Neural crest cell (in vitro differentiated cells): ENCODE results near the gene PNRC1. TPM values are rescaled to one million over a fixed set of nuclear protein-coding genes. Genes with fewer than 3 reads are reported as not detected.

ENCODE experiments used
- DNase-seq: peaks from one replicate; pipeline ENCODE4 v3.0.0; 2021; ENCODE audit warnings: low read depth, mixed read lengths, low spot score
- H3K27ac Mint-ChIP-seq: one replicate; pipeline ENCODE4 v1.8.0; 2021; ENCODE audit warnings: mild to moderate bottlenecking, mixed read lengths; ENCODE audit not compliant: unreplicated experiment
- H3K27me3 Mint-ChIP-seq: 2 replicates; pipeline ENCODE4 v1.8.0; 2021; ENCODE audit warnings: low read depth, mild to moderate bottlenecking, mixed read lengths
- H3K36me3 Mint-ChIP-seq: 2 replicates; pipeline ENCODE4 v1.8.0; 2021; ENCODE audit warnings: low read depth, mild to moderate bottlenecking, mixed read lengths
- H3K4me1 Mint-ChIP-seq: 2 replicates; pipeline ENCODE4 v1.8.0; 2021; ENCODE audit warnings: mixed read lengths
- H3K4me3 Mint-ChIP-seq: one replicate; pipeline ENCODE4 v1.8.0; 2021; ENCODE audit warnings: mild to moderate bottlenecking, mixed read lengths
- H3K9me3 Mint-ChIP-seq: 2 replicates; pipeline ENCODE4 v1.8.0; 2021; ENCODE audit warnings: mixed read lengths
- total RNA-seq: library from RNA; stranded (reverse); gene quantifications from 2 replicates; pipeline ENCODE4 v1.2.1, GENCODE V29; 2021
- TF ChIP-seq, protein P1 (sequence below): fragments of 200-600 bp; sonication (generic); conservative IDR thresholded peaks from 2 replicates; pipeline ENCODE4 v1.5.0; 2021; ENCODE audit warnings: antibody characterized with exemption, mild to moderate bottlenecking

Gene PNRC1
- total RNA-seq, 1 donor from 2014 or later, result 42.0 TPM

DNA sequence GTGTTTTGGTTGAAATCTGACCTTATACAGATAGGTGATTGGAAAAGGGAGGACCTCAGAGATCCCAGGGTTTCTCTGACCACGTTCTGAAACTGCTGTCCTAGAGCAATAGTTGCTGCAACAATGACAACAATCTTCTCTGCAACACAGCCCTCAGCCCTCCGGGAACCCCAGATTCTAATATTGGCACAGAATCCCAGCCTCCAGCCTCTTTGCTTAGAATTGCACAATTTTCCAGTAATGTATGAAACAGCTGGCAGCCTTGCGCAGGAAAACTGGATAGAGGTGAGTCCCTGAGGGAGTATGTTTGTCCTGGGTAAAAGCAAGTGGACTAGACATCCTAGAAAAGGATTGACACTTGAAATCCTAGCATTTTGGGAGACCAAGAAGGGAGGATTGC, 30.4 kb upstream of the PNRC1 start:
- H3K27me3 Mint-ChIP-seq, result no peaks in the 10 kb centered on the region
- peaks cover 2% of the 10 kb centered on the region for H3K9me3 Mint-ChIP-seq
- TF ChIP-seq, protein P1, sequence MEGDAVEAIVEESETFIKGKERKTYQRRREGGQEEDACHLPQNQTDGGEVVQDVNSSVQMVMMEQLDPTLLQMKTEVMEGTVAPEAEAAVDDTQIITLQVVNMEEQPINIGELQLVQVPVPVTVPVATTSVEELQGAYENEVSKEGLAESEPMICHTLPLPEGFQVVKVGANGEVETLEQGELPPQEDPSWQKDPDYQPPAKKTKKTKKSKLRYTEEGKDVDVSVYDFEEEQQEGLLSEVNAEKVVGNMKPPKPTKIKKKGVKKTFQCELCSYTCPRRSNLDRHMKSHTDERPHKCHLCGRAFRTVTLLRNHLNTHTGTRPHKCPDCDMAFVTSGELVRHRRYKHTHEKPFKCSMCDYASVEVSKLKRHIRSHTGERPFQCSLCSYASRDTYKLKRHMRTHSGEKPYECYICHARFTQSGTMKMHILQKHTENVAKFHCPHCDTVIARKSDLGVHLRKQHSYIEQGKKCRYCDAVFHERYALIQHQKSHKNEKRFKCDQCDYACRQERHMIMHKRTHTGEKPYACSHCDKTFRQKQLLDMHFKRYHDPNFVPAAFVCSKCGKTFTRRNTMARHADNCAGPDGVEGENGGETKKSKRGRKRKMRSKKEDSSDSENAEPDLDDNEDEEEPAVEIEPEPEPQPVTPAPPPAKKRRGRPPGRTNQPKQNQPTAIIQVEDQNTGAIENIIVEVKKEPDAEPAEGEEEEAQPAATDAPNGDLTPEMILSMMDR, result no peak
- no peak for DNase-seq
- no peaks in the 10 kb centered on the region for H3K36me3 Mint-ChIP-seq
- no peak overlapping the region for H3K4me3 Mint-ChIP-seq
- H3K4me1 Mint-ChIP-seq, result peaks cover 10% of the 10 kb centered on the region
- no peak overlapping the region for H3K27ac Mint-ChIP-seq

DNA sequence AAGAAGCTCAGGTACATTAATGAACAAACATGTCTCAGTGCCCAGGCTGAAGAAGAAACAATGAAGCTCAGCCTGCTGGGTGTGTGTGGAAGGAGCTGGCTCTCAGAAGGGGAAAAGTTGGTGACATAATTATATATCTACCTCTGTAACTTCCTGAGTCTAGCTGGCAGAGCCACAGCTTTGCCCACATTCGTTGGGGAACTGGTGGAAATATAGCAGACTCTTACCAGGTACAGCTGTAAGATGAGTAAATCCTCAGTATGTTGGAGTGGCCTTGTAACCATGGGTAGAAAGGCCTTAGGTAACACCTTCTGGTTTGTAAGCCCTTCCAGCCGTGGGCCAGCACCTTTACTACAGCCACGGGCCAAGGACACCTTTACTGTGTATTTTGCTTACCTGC, 29.9 kb upstream of the PNRC1 start:
- Mint-ChIP-seq H3K27ac (no peak overlapping the region), H3K9me3 (peaks cover 2% of the 10 kb centered on the region), H3K27me3 (no peaks in the 10 kb centered on the region), H3K4me1 (peaks cover 10% of the 10 kb centered on the region), H3K36me3 (no peaks in the 10 kb centered on the region), H3K4me3 (no peak overlapping the region)
- TF ChIP-seq, protein P1, result no peak
- DNase-seq, result no peak

DNA sequence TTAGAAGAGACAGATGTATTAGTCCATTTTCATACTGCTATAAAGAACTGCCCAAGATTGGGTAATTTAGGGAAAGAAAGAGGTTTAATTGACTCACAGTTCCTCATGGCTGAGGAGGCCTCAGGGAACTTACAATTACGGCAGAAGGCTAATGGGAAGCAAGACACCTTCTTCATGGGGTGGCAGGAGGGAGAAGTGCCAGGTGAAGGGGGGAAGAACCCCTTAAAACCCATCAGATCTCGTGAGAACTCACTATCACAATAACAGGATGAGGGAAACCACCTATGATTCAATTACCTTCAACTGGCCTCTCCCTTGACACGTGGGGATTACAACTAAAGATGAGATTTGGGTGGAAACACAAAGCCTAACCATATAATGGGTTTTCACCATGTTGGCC, 28.9 kb upstream of the PNRC1 start:
- no peaks in the 10 kb centered on the region for H3K36me3 Mint-ChIP-seq
- no peaks in the 10 kb centered on the region for H3K27me3 Mint-ChIP-seq
- peak overlapping the region; percentile 15 for H3K27ac Mint-ChIP-seq

DNA sequence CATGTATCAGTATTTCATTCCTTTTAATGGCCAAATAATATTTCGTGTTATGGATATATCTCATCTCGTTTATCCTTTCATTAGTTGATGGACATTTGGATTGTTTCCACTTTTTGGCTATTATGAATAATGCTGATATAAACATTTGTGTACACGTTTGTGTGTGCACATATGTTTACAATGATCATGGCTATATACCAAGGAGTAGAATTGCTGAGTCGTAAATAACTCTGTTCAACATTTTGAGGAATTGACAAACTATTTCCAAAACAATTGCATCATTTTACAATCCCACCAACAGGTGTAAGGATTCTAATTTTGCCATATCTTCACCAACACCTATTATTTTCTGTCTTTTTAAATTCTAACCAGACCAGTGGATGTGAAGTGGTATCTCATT, 26.3 kb upstream of the PNRC1 start:
- peaks cover 5% of the 10 kb centered on the region for H3K4me1 Mint-ChIP-seq
- DNase-seq, result no peak
- TF ChIP-seq, protein P1, result no peak
- H3K27ac Mint-ChIP-seq, result no peak overlapping the region
- no peaks in the 10 kb centered on the region for H3K36me3 Mint-ChIP-seq
- no peak overlapping the region for H3K4me3 Mint-ChIP-seq
- H3K9me3 Mint-ChIP-seq, result peaks cover 2% of the 10 kb centered on the region
- no peaks in the 10 kb centered on the region for H3K27me3 Mint-ChIP-seq

More for the DNA sequence above, 28.9 kb upstream of the PNRC1 start:
- no peak for DNase-seq
- Mint-ChIP-seq H3K9me3 (peaks cover 2% of the 10 kb centered on the region), H3K4me3 (no peak overlapping the region), H3K4me1 (peaks cover 10% of the 10 kb centered on the region)
- TF ChIP-seq, protein P1, result no peak

DNA sequence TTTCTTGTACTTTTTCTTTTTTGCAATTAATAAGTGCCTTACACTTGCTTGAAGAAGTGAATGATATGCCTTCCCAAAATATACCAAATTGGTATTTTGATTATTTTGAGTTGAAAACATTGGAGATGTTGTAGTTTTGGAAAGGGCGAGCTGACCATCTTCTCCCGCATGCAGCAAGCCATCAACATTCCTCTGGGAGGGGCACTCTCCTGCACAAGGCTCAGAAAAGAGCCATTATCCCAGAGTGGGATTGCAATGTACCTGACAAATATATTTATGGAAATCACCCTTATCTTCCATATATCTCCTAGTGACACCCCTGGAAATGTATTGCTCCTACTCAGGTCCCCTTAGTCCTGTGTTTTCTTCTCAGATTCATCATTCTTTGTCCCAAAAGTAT, 22.8 kb upstream of the PNRC1 start:
- no peaks in the 10 kb centered on the region for H3K27me3 Mint-ChIP-seq

More for the DNA sequence above, 22.8 kb upstream of the PNRC1 start:
- Mint-ChIP-seq H3K4me3 (no peak overlapping the region), H3K27ac (no peak overlapping the region), H3K36me3 (no peaks in the 10 kb centered on the region), H3K4me1 (peaks cover 5% of the 10 kb centered on the region), H3K9me3 (peaks cover 2% of the 10 kb centered on the region)
- no peak for DNase-seq
- TF ChIP-seq, protein P1, result no peak
